M059J (cell line): ENCODE data around the gene RPL13. TPM values are rescaled to one million over a fixed set of nuclear protein-coding genes. Genes with fewer than 3 reads are reported as not detected.

Source experiments
- DNase-seq: peaks from one replicate; pipeline ENCODE4 v3.0.0-alpha.2; 2012; ENCODE audit warnings: low read depth
- total RNA-seq: library from RNA; depleted of rRNA; stranded (reverse); fragments of >200 nt; shearing (Covaris generic); gene quantifications from 2 replicates; pipeline ENCODE4 v1.2.3, GENCODE V29; 2014

The RPL13 gene
- total RNA-seq, 1 experiment from 2014 or later, result 2,167 TPM

DNA sequence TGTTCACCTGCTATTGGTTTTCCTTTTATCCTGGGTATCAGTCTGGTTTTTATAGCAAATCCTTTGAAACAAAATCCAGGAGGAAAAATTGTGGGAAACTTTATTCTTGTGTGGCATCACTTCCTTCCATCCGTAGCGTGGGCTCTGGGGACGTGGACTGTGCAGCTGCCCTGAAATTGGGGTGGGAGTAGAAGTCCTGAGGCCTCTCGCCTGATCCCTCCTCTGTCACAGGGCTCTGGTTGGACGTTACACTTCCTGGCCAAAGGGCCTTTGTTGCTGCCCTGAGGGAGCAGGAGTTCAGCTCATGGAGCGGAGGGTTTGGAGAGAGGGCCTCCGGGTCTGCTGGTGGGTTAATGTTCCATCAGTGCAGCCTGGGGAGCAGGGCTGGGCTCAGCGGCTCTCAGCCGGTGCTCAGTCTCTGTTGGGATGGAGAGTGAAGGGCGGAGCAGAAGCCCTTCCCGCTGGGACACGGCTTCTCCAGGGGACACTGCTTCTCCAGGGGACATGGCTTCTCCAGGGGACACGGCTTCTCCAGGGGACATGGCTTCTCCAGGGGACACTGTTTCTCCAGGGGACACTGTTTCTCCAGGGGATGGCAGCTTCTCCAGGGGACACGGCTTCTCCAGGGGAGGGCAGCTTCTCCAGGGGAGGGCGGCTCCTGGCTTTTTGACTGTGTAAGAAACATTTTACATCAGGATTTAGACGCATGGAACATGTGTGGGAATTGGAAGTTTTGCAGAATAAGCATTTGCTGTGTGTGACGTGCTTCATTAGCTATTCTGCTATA is 15.2 kb upstream of the RPL13 start:
- DNase-seq, result no peak

DNA sequence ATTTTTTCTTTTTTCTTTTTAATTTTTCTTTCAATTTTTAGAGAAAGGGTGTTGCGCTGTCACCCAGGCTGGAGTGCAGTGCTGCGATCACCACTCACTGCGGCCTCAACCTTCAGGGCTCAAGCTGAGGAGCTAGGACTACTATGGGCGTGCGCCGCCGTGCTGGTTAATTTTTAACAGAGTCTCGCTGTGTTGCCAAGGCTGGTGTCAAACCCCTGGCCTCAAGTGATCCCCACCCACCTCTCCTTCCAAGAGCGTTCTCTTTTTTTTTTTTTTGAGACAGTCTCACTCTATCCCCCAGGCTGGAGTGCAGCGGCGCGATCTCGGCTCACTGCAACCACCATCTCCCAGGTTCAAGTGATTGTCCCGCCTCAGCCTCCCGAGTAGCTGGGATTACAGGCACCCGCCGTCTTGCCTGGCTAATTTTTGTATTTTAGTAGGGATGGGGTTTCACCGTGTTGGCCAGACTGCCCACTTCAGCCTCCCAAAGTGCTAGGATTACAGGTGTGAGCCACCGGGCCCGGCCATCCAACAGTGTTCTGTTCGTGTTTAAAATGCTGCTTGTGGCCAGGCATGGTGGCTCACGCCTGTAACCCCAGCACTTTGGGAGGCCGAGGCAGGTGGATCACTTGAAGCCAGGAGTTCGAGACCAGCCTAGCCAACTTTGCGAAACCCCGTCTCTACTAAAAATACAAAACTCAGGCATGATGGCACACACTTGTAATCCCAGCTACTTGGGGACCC is 14.5 kb upstream of the RPL13 start:
- no peak for DNase-seq

DNA sequence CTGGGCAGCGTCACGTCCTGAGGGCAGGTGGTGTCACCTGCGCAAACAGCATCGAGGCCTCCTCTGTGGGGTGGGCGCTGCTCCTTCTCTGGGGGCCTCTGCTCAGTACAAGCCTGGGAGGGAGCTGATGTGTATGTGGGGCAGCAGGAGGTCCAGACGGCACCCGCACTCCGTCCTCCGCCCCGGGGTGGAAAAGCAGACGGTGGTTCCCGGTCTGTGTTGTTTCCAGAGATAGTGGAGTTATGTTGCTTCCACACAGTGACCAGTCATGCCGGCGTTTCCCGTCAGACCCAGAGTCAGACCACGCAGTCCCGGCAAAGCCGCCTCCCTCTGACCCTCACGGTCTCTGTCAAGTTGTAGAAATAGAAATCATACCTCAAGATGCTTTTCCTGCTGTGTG is 13.7 kb upstream of the RPL13 start:
- DNase-seq, result no peak

DNA sequence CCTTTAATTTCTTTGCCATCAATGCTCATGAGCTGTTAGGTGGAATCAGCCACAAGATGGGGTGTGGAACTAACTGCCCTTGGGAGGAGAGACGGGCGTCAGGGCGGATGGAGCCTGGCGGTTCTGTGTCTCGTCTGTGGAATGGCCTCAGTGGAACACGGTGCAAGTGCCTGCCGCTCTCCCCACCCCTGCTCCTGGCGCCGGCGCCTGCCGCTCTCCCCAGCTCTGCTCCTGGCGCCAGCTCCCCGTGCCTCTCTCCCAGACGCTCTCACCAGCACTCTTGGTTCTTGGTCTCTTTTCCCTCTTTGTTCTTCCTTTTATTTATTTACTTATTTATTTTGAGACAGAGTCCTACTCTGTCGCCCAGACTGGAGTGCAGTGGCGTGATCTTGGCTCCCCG is 13.2 kb upstream of the RPL13 start:
- no peak for DNase-seq

DNA sequence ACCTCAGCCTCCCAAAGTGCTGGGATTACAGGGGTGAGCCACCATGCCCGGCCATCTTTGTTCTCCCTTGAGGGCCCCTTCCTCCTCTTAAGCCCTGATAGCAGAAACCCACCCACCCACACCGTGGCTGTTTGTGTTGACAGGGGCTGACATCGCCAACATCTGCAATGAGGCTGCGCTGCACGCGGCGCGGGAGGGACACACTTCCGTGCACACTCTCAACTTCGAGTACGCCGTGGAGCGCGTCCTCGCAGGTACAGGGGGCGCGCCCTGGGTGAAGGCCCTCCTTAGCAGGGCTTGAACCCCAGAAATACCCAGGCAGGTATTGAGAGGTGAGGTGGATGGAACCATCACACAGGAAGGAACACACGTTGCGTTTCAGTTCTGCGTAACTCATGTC is 12.6 kb upstream of the RPL13 start:
- no peak for DNase-seq

DNA sequence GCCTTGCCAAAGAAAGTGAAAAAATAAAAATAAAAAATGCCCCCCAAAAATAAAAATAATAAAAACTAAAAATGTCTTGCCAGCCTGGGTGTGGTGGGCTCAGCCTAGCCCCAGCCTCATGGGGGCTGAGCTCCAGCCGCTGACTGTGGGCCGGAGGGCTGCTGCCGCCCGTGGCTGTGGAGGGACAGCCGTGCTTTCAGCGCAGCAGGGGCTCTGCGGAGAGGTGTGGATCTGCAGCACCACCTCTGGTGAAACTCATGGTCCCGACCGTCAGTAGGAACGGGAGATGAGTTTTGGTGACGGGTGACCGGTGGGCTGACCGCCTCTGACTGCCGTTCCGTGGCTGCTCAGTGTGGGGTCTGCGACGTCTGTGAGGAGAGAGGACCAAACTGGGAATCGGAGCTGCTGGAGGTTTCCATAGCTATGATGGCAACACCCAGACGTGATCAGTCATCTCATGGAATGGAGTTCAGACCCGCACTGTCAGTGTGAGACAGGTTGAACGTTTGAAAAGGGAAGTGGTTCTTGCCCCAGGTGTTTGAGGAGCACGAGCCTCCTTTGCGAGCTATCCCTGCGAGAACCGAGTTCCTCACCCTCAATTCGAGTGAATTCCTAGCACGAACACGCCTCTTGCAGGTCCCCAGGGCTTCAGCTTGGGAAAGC is 12.0 kb upstream of the RPL13 start:
- DNase-seq, result no peak

DNA sequence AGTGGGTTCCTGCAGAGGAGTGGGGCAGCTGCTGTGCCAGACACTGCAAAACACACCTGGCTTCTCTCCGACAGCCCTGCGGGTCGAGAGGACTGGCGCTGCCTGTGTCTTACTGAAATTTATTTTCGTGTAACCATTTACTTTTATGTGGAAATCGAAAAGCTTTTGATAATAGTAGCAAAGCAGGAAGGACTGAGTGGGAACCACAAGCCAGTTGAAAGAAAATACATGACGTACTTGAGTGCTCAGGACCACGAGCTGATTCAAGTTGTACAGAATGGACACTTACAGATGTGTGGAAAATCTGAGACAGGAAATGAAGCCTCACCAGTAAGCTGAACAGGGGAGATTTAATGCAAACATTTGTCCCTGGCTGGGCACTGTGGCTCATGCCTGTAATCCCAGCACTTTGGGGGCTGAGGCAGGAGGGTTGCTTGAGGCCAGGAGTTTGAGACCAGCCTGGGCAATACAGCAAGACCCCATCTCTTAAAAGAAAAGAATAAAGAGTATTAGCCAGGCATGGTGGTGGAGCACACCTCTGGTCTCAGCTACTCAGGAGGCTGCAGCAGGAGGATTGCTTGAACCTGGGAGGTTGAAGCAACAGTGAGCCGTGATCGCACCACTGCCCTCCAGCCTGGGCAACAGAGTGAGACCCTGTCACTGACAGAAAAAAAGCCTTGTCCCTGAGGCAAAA is 11.3 kb upstream of the RPL13 start:
- DNase-seq, result no peak

DNA sequence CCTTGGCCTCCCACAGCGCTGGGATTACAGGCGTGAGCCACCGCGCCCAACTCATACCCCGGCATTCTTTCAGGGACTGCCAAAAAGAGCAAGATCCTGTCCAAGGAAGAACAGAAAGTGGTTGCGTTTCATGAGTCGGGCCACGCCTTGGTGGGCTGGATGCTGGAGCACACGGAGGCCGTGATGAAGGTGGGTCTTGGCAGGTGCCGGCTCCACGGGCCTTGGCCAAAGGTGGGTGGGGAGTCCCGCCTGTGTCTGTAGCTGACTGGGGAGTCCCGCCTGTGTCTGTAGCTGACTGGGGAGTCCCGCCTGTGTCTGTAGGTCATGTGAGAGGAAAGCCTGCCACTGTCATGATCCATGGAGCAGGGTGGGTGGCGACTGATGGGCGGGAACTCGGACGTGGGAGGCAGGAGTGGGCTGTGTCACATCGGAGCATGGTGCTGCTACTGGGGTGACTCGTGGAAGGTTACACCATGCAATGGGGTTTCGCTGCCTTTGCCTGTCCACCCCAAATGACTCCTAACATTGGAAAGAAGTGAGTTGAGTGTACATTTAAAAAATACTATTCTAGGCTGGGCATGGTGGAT is 10.0 kb upstream of the RPL13 start:
- DNase-seq, result no peak

DNA sequence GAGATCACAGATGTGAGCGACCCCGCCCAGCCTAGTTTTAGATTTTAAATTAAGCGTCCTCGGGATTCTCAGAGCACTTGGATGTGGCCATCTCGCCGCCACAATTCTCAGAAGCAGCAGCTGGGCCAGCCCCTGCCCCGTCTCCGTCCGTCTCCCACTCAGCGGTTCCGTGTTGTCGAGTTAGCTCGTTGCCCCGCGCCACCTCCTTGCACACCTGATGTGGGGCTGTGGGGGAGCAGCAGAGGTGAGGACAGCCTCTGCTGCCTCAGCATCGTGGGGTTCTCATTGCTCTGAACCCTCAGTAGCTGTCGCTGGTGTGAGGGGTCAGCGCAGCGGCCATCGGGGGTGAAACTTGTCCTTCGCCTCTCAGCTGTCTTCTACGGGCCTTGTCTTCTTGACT is 8.2 kb upstream of the RPL13 start:
- no peak for DNase-seq

DNA sequence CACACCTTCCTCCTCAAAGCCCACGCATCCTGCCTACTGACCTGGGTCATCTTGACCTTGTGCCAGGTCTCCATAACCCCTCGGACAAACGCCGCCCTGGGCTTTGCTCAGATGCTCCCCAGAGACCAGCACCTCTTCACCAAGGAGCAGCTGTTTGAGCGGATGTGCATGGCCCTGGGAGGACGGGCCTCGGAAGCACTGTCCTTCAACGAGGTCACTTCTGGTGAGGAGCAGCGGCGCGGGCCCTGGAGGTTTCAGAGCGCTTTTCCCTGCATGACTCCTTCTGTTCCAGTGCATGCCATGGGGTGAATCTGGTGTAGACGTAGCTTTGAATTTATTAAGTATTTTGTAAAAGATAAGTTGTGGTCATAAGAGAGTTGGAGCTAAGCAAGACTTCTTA is 7.6 kb upstream of the RPL13 start:
- no peak for DNase-seq

DNA sequence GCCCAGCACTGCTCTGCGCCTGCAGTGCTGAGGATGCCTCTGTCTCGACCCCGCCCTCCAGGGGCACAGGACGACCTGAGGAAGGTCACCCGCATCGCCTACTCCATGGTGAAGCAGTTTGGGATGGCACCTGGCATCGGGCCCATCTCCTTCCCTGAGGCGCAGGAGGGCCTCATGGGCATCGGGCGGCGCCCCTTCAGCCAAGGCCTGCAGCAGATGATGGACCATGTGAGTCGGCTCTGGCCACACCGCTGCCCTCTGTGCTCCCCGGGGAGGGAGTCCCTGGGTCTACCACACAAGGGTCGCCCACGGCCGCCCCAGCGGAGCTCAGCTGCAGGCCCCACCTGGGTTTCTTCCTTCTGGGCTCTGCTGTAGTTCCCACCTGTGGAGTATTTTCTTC is 6.7 kb upstream of the RPL13 start:
- DNase-seq, result no peak

DNA sequence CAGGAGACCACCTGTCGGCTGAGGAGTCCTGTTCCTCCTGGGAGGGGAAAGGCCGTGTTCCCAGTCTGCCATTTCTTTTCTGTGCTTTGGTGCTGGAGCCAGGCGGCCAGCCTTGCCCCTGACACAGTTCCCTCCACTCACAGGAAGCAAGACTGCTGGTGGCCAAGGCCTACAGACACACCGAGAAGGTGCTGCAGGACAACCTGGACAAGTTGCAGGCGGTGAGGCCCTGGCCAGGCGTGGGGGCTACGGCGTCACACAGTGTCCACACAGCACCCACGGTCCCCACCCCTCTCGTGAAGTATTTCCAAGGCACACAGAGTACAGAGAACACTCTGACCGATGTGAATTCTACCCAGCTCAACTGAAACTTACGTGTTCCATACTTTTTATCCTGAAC is 6.1 kb upstream of the RPL13 start:
- DNase-seq, result no peak

DNA sequence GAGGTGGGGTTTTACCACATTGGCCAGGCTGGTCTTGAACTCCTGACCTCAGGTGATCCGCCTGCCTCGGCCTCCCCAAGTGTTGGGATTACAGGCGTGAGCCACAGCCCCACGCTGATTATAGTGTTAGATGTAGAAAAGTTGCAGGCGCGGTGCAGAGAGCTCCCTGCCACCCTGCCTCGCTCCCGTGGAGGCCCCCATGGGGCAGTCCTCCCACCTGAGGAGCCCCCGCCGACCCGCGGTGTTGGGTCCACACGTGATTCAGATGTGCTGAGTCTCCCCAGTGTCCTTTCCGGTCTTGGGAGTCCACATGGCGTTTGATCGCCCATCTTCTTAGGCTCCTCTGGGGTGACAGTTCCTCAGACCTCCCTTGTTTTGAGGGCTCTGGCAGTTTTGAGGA is 5.2 kb upstream of the RPL13 start:
- DNase-seq, result no peak

DNA sequence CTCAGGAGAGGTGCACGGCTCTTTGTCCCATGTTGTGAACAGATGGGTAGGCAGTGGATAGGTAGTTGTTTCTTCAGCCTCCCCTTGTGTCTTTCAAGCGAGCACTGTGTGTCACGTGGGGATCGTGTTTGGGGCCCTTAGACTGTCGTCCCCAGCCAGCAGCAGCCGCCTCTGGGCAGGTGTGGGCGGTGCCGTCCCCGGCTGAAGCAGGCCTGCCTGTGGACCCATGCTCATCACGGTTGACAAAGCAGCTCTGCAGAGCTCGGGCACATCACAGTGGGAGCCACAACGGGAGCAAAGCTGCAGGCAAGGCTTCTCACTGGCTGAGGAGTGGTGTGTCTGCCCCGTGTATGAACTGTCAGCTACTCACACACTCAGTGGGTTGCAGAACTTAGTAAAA is 4.7 kb upstream of the RPL13 start:
- no peak for DNase-seq

DNA sequence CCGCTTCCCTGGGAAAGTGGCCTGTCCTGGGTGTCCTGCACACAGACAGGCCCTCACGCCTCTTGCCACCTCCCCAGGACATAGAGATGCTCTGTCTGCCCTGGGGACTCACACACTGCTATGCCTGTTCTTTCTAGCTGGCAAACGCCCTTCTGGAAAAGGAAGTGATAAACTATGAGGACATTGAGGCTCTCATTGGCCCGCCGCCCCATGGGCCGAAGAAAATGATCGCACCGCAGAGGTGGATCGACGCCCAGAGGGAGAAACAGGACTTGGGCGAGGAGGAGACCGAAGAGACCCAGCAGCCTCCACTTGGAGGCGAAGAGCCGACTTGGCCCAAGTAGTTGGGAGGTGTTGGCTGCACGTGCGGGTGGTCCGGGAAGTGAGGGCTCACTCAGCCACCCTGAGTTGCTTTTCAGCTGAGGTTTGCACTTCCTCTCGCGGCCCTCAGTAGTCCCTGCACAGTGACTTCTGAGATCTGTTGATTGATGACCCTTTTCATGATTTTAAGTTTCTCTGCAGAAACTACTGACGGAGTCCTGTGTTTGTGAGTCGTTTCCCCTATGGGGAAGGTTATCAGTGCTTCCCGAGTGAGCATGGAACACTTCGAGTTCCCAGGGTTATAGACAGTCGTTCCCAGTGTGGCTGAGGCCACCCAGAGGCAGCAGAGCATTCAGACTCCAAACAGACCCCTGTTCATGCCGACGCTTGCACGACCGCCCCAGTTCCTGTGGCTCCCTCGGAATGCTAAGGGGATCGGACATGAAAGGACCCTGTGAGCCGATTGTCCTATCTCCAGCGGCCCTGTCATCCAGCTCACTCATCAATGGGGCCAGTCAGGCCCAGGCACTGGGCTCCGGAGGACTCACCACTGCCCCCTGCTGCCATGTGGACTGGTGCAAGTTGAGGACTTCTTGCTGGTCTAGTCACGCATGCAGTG is 3.5 kb upstream of the RPL13 start:
- DNase-seq, result peak; percentile 54

DNA sequence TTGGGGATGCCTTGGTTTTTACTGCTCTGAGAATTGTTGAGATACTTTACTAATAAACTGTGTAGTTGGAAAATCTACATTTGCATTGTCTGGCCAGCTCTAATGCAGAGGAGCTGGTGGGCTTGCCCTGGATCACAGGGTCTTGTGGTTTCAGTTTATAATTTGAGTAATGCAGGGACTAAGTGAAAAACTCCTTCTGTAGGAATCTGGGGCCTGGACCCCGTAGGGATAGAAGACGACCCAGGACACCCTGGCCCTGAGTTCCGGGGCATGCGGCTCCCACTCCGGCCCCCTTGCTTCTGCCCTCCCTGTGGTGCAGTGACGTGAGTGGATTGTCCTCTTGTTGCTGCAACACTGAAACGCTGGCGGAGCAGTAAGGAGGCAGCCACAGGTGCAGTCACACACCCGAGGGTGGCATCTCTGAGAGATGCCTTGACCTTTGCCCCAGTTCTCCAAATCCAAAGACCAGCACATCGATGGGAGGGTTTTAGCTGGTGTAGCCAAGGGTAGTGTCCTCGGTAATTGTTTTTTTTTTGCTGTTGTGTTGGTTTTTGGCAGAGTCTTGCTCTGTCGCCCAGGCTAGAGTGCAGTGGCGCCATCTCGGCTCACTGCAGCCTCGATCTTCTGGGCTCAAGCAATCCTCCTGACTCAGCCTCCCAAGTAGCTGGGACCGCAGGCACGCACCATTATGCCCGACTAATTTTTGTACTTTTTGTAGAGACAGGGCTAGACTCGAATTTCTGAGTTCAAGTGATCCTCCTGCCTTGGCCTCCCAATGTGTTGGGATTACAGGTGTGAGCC is 2.6 kb upstream of the RPL13 start:
- no peak for DNase-seq

DNA sequence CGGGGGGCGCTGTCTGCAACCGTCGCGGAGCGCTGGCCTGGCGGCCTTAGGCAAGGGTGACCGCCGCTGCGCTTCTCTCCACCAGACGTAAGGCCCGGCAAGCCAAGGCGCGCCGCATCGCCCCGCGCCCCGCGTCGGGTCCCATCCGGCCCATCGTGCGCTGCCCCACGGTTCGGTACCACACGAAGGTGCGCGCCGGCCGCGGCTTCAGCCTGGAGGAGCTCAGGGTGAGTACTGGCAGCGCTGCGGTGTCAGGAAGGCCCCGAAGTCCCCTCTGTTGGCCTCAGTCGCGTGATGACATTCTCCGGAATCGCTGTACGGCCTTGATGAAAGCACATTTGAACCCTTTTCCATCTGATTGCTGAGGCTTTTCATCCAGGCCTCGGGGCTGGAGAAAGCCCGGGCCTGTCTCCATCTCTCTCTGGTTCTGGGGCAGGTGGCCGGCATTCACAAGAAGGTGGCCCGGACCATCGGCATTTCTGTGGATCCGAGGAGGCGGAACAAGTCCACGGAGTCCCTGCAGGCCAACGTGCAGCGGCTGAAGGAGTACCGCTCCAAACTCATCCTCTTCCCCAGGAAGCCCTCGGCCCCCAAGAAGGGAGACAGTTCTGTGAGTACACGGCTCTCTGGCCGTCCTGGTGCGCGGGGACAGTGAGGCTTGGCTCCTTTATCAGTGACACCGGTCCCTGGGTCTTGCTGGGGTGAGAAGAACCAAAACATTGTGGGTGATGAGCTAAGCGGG is 831 bp downstream of the RPL13 start:
- no peak for DNase-seq

DNA sequence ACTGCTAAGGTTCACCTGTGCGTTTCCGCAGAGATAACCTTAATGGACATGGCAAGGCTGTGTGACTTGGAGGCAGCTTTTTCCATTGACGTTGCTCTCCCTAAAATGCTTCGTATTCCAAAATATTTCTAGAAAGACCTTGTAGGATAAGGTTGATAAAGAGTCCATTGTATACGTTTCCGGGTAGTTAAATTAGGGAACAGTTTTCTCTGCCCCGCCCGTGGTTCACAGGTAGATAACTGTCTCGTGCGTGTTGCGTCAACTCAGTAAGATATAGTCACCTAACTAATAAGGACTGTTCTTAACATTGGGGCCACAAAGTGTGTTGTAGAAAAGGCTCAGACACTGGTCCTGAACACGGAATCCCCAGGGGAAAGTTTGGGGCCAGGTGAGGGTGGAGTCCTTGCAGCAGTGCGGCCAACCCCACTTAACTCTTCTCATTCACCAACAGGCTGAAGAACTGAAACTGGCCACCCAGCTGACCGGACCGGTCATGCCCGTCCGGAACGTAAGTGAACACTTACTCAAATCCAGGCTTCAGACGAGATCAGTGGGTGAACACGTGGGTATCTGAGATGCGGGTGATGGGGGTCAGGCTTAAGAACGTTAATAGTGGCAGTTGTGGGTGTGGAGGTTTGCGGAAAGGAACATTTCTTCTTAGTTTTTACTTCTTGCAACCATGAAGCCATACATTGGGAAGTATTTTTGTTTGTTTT is 1.6 kb downstream of the RPL13 start:
- no peak for DNase-seq

DNA sequence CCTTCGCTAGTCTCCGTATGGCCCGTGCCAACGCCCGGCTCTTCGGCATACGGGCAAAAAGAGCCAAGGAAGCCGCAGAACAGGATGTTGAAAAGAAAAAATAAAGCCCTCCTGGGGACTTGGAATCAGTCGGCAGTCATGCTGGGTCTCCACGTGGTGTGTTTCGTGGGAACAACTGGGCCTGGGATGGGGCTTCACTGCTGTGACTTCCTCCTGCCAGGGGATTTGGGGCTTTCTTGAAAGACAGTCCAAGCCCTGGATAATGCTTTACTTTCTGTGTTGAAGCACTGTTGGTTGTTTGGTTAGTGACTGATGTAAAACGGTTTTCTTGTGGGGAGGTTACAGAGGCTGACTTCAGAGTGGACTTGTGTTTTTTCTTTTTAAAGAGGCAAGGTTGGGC is 2.5 kb downstream of the RPL13 start:
- no peak for DNase-seq
